HG03139 (cell line): Measurements from ENCODE around the gene ESYT3.
"Not testable (repeated sequence)": the region's sequence is repeated elsewhere in the genome, so short reads cannot be mapped to it uniquely, and the experiment has no call there.

Experiments
- ATAC-seq: cut with Tn5 transposase; IDR thresholded peaks from one replicate; pipeline ENCODE4 v1.9.1; 2021; ENCODE audit not compliant: unreplicated experiment

ESYT3 gene

GRCh38 chr3:138484672-138485071 lies 50.3 kb downstream of the ESYT3 start:
- ATAC-seq = not testable (repeated sequence)

GRCh38 chr3:138486580-138486979 lies 52.2 kb downstream of the ESYT3 start:
- ATAC-seq = not testable (repeated sequence)

GRCh38 chr3:138491971-138492370 lies 57.6 kb downstream of the ESYT3 start:
- ATAC-seq = no peak

GRCh38 chr3:138492980-138493675 lies 58.7 kb downstream of the ESYT3 start:
- no peak for ATAC-seq

- ATAC-seq = no peak
Observed at GRCh38 chr3:138493804-138494606, 59.6 kb downstream of the ESYT3 start.

- no peak for ATAC-seq
Observed at GRCh38 chr3:138494607-138494929, 60.2 kb downstream of the ESYT3 start.

GRCh38 chr3:138495638-138496037 lies 61.2 kb downstream of the ESYT3 start:
- not testable (repeated sequence) for ATAC-seq

GRCh38 chr3:138496436-138496835 lies 62.0 kb downstream of the ESYT3 start:
- no peak for ATAC-seq

GRCh38 chr3:138497021-138497420 lies 62.6 kb downstream of the ESYT3 start:
- ATAC-seq = no peak

- no peak for ATAC-seq
Observed at GRCh38 chr3:138497851-138498250, 63.4 kb downstream of the ESYT3 start.

GRCh38 chr3:138498991-138499390 lies 64.6 kb downstream of the ESYT3 start:
- no peak for ATAC-seq

GRCh38 chr3:138507524-138507923 lies 73.1 kb downstream of the ESYT3 start:
- no peak for ATAC-seq

GRCh38 chr3:138509586-138509985 lies 75.2 kb downstream of the ESYT3 start:
- no peak for ATAC-seq

GRCh38 chr3:138511945-138512344 lies 77.5 kb downstream of the ESYT3 start:
- no peak for ATAC-seq

GRCh38 chr3:138513090-138513843 lies 78.9 kb downstream of the ESYT3 start:
- ATAC-seq = no peak

GRCh38 chr3:138521445-138521844 lies 87.0 kb downstream of the ESYT3 start:
- not testable (repeated sequence) for ATAC-seq
